ENCODE results near the gene SPTBN1. TPM values are rescaled to one million over a fixed set of nuclear protein-coding genes. Genes with fewer than 3 reads are reported as not detected.

The SPTBN1 gene
- total and polyA plus RNA-seq, 2 of the 4 experiments (the other 2 are of a cell fraction): 49.1 to 241 TPM

DNA sequence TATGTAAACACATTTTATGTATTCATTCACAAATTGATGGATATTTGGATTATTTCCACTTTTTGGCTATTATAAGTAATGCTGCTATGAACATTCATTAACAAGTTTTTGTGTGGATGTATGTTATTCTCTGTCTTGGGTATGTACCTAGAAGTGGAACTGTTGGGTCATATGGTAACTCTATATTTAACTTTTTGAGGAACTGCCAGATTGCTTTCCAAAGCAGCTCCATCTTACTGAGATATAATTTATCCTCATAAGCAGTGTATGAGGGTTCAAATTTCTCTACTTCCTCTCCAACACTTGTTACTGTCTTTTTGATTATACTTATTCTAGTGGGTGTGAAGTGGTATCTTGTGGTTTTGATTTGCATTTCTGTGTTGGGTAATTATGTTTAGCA, 260.2 kb downstream of the SPTBN1 start:
- Histone ChIP-seq H2BK15ac (ENCODE audit: low read depth, low read length) (no peak overlapping the region), H4K5ac (ENCODE audit: low read depth, low read length) (no peak overlapping the region), H3K23ac (ENCODE audit: low read depth, low read length) (no peak overlapping the region), H3K9me1 (ENCODE audit: insufficient read depth, low read length) (no peaks in the 10 kb centered on the region), H3K79me1 (ENCODE audit: low read depth in 1 of 2, low read length in 2 of 2) (no peaks in the 10 kb centered on the region), H3K14ac (replicated peaks; ENCODE audit: low read depth, low read length) (no peak overlapping the region), H3K9ac (ENCODE audit: low read depth, low read length) (no peak overlapping the region), H4K91ac (ENCODE audit: insufficient read depth, low read depth, low read length) (no peak overlapping the region), H2AK5ac (ENCODE audit: low read depth, low read length) (no peak overlapping the region), H3K36me3 (ENCODE audit: control insufficient read depth, insufficient read depth, low read length) (no peaks in the 10 kb centered on the region), H2BK120ac (ENCODE audit: low read depth, low read length) (no peak overlapping the region), H3K4me1 (ENCODE audit: control insufficient read depth, insufficient read depth, low read length) (no peaks in the 10 kb centered on the region), H4K8ac (ENCODE audit: low read depth in 2 of 2, low read length in 2 of 2) (no peak overlapping the region), H2BK20ac (ENCODE audit: low read depth, low read length) (no peak overlapping the region), H3K4ac (ENCODE audit: low read depth, low read length) (no peak overlapping the region), H3K4me2 (ENCODE audit: low read depth, low read length) (no peak overlapping the region), H3K27ac (ENCODE audit: insufficient read depth, low read length) (no peak overlapping the region), H4K20me1 (ENCODE audit: insufficient read depth, low read length) (no peaks in the 10 kb centered on the region), H2AK9ac (replicated peaks; ENCODE audit: low read depth, low read length, poor library complexity) (no peak overlapping the region), H2BK5ac (ENCODE audit: low read depth, low read length, poor library complexity, severe bottlenecking) (no peak overlapping the region), H3K4me3 (ENCODE audit: insufficient read depth, low read depth, low read length) (no peak overlapping the region), H3K18ac (ENCODE audit: low read depth, low read length) (no peak overlapping the region), H3K27me3 (ENCODE audit: control insufficient read depth, insufficient read depth, low read length) (peaks cover 10% of the 10 kb centered on the region), H2AFZ (replicated peaks; ENCODE audit: low read length, poor library complexity) (no peak overlapping the region), H3K56ac (ENCODE audit: extremely low read depth, insufficient read depth, low read length) (no peak overlapping the region), H3K9me3 (ENCODE audit: control insufficient read depth, insufficient read depth, low read length) (no peaks in the 10 kb centered on the region)
- ATAC-seq (ENCODE audit: low read depth): no peak
- DNase-seq: no peak
- POLR2A ChIA-PET (ENCODE audit: unreplicated experiment): no interaction called here
- BruUV-seq (replicated peaks): no TSS peak
- dilution Hi-C loops (cut with HindIII; ENCODE audit: low sequenced_read_pairs, unreplicated experiment): no loop called here
- TF ChIP-seq ELK1 (IDR thresholded peaks at IDR 0.05; ENCODE audit: borderline replicate concordance, low read depth, low read length) (no peak), CHD1 (IDR thresholded peaks at IDR 0.05; ENCODE audit: low read depth, low read length) (no peak), MXI1 (IDR thresholded peaks at IDR 0.05; ENCODE audit: borderline replicate concordance, low read depth, low read length) (no peak), RCOR1 (IDR thresholded peaks at IDR 0.05; ENCODE audit: insufficient replicate concordance, low read length) (no peak), MAZ (IDR thresholded peaks at IDR 0.05; ENCODE audit: borderline replicate concordance, low read depth, low read length) (no peak), CEBPB (IDR thresholded peaks at IDR 0.05; ENCODE audit: low read depth, low read length) (no peak), CTCF (conservative IDR thresholded peaks at IDR 0.05; ENCODE audit: low read depth, low read length) (no peak), RAD21 (IDR thresholded peaks at IDR 0.05; ENCODE audit: low read length) (no peak), RFX5 (IDR thresholded peaks at IDR 0.05; ENCODE audit: low read depth, low read length) (no peak), SMC3 (IDR thresholded peaks at IDR 0.05; ENCODE audit: low read depth, low read length) (no peak)
- in situ Hi-C loops (cut with MboI; ENCODE audit: low sequenced_read_pairs): no loop called here
- CTCF ChIA-PET: no interaction called here
- intact Hi-C loops (cut with micrococcal nuclease): no loop called here

Data from IMR-90 (cell line).